ENCODE data around the gene NDUFS6. TPM values are rescaled to one million over a fixed set of nuclear protein-coding genes. Genes with fewer than 3 reads are reported as not detected.

NDUFS6 gene
- total RNA-seq (10 to 100 TPM; 18.0 to 38.4 TPM), polyA plus RNA-seq (10 to 100 TPM; 40.9 to 67.9 TPM)
- long read RNA-seq, donor 1, transcript NDUFS6-201 (4 exons, 1,082 nt): major isoform, 46 of 73 reads
- long read RNA-seq, donor 1, partial matches to known transcripts: 26 of 73 reads
- long read RNA-seq, donor 1, other reads (novel, unspliced or antisense): 0 of 73 reads
- long read RNA-seq, donor 2, transcript NDUFS6-201 (4 exons, 1,082 nt): major isoform, 23 of 46 reads
- long read RNA-seq, donor 2, partial matches to known transcripts: 16 of 46 reads
- long read RNA-seq, donor 2, other reads (novel, unspliced or antisense): 7 of 46 reads
- long read RNA-seq, donor 3, transcript NDUFS6-201 (4 exons, 1,082 nt): major isoform, 20 of 24 reads
- long read RNA-seq, donor 3, partial matches to known transcripts: 0 of 24 reads
- long read RNA-seq, donor 3, other reads (novel, unspliced or antisense): 0 of 24 reads
- long read RNA-seq, donor 4, transcript NDUFS6-201 (4 exons, 1,082 nt): major isoform, 30 of 49 reads
- long read RNA-seq, donor 4, partial matches to known transcripts: 19 of 49 reads
- long read RNA-seq, donor 4, other reads (novel, unspliced or antisense): 0 of 49 reads
- long read RNA-seq, donor 5, transcript NDUFS6-201 (4 exons, 1,082 nt): major isoform, 70 of 106 reads
- long read RNA-seq, donor 5, partial matches to known transcripts: 29 of 106 reads
- long read RNA-seq, donor 5, other reads (novel, unspliced or antisense): 6 of 106 reads

GRCh38 chr5:1801222-1801966, at the start of gene NDUFS6:
NDUFS6 (plus strand) TSS chr5:1801407; CDS start chr5:1801418, 11 bp downstream.
- ATAC-seq (ENCODE audit: insufficient read depth, low FRiP score) (peak; percentile 68), DNase-seq (peak; percentile 68 to 81 (median 68))
- peaks cover 3 to 23% (median 13%) of the 10 kb centered on the region in 5 donors for H3K4me1 ChIP-seq (ENCODE audit: control insufficient read depth in 5 of 5, insufficient read depth in 5 of 5, low read length in 5 of 5)
- H3K27me3 ChIP-seq (ENCODE audit: control insufficient read depth in 3 of 3, insufficient read depth in 3 of 3, low read length in 2 of 3): no peaks in the 10 kb centered on the region
- peaks cover 8 to 39% (median 31%) of the 10 kb centered on the region in 4 donors for H3K36me3 ChIP-seq (ENCODE audit: control insufficient read depth in 4 of 4, insufficient read depth in 4 of 4, low read length in 4 of 4)
- H3K9me3 ChIP-seq (ENCODE audit: control insufficient read depth in 4 of 4, insufficient read depth in 3 of 4, low read length in 3 of 4): peaks cover 0 to 2% (median 0%) of the 10 kb centered on the region in 4 donors
- H3K27ac ChIP-seq (ENCODE audit: low read depth in 1 of 2, low read length in 1 of 2): peak within 1 kb of the TSS; percentile 89 to 97
- H3K4me3 ChIP-seq: peak within 1 kb of the TSS; percentile 93
- H3K9ac ChIP-seq (ENCODE audit: insufficient read depth in 1 of 2, low read length in 2 of 2): peak within 1 kb of the TSS; percentile 83 to 84
- no peak for TF ChIP-seq CTCF (IDR thresholded peaks at IDR 0.05; ENCODE audit: control extremely low read depth, extremely low read depth)
- 0 to 1% methylated on average over 58 to 69 of the region's 69 CpGs for WGBS, 2 donors

GRCh38 chr5:1751864-1752822, 49.1 kb upstream of the NDUFS6 start:
- peaks cover 0 to 3% (median 0%) of the 10 kb centered on the region in 4 donors for H3K9me3 ChIP-seq (ENCODE audit: control insufficient read depth in 4 of 4, insufficient read depth in 3 of 4, low read length in 3 of 4)
- no peak for TF ChIP-seq CTCF (IDR thresholded peaks at IDR 0.05; ENCODE audit: control extremely low read depth, extremely low read depth)
- no peaks in the 10 kb centered on the region for H3K4me1 ChIP-seq (ENCODE audit: control insufficient read depth in 5 of 5, insufficient read depth in 5 of 5, low read length in 5 of 5)
- peaks cover 0 to 4% (median 4%) of the 10 kb centered on the region in 3 donors for H3K27me3 ChIP-seq (ENCODE audit: control insufficient read depth in 3 of 3, insufficient read depth in 3 of 3, low read length in 2 of 3)
- no peak overlapping the region for H3K4me3 ChIP-seq
- H3K36me3 ChIP-seq (ENCODE audit: control insufficient read depth in 4 of 4, insufficient read depth in 4 of 4, low read length in 4 of 4): no peaks in the 10 kb centered on the region
- no peak overlapping the region for H3K27ac ChIP-seq (ENCODE audit: low read depth in 1 of 2, low read length in 1 of 2)
- no peak for ATAC-seq (ENCODE audit: insufficient read depth, low FRiP score)
- no peak overlapping the region for H3K9ac ChIP-seq (ENCODE audit: insufficient read depth in 1 of 2, low read length in 2 of 2)
- no peak for DNase-seq
- WGBS, 2 donors: 75 to 83% methylated on average over 29 of the region's 29 CpGs

- no peaks in the 10 kb centered on the region for H3K4me1 ChIP-seq (ENCODE audit: control insufficient read depth in 5 of 5, insufficient read depth in 5 of 5, low read length in 5 of 5)
Observed at GRCh38 chr5:1752881-1753280, 48.3 kb upstream of the NDUFS6 start.

More at GRCh38 chr5:1752881-1753280, 48.3 kb upstream of the NDUFS6 start:
- peaks cover 0 to 4% (median 4%) of the 10 kb centered on the region in 3 donors for H3K27me3 ChIP-seq (ENCODE audit: control insufficient read depth in 3 of 3, insufficient read depth in 3 of 3, low read length in 2 of 3)
- no peak overlapping the region for H3K27ac ChIP-seq (ENCODE audit: low read depth in 1 of 2, low read length in 1 of 2)
- ATAC-seq (ENCODE audit: insufficient read depth, low FRiP score) (no peak), DNase-seq (no peak)
- H3K4me3 ChIP-seq: no peak overlapping the region
- H3K36me3 ChIP-seq (ENCODE audit: control insufficient read depth in 4 of 4, insufficient read depth in 4 of 4, low read length in 4 of 4): no peaks in the 10 kb centered on the region
- TF ChIP-seq CTCF (IDR thresholded peaks at IDR 0.05; ENCODE audit: control extremely low read depth, extremely low read depth): no peak
- 74 to 86% methylated on average over 16 of the region's 16 CpGs for WGBS, 2 donors
- H3K9me3 ChIP-seq (ENCODE audit: control insufficient read depth in 4 of 4, insufficient read depth in 3 of 4, low read length in 3 of 4): peaks cover 0 to 3% (median 0%) of the 10 kb centered on the region in 4 donors
- no peak overlapping the region for H3K9ac ChIP-seq (ENCODE audit: insufficient read depth in 1 of 2, low read length in 2 of 2)
